Middle frontal gyrus (tissue), 1 donor: ENCODE results near the gene AP3D1.
"Not testable (repeated sequence)": the region's sequence is repeated elsewhere in the genome, so short reads cannot be mapped to it uniquely, and the experiment has no call there.

Experiments used
- DNase-seq: peaks from one replicate; pipeline ENCODE4 v3.0.0-alpha.2; 2015; ENCODE audit warnings: low spot score; ENCODE audit errors: extremely low spot score

AP3D1 gene

DNA sequence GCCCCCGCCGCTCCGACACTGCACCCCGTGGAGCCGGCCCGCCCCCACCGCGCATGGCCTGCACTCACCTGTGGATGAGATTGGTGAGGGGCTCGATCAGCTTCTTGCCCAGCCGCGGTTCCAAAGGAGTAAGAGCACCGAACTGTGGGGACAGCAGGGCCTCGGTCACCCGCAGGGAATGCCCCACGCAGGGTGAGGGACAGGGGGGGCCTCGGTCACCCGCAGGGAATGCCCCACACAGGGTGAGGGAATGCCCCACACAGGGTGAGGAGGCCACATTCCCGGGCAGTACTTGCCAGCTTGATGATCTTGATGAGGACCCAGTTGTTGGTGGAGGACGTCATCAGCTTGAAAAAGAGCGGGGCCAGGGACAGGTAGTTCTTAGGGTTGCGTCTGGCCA is 22.3 kb downstream of the AP3D1 start:
- no peak for DNase-seq

DNA sequence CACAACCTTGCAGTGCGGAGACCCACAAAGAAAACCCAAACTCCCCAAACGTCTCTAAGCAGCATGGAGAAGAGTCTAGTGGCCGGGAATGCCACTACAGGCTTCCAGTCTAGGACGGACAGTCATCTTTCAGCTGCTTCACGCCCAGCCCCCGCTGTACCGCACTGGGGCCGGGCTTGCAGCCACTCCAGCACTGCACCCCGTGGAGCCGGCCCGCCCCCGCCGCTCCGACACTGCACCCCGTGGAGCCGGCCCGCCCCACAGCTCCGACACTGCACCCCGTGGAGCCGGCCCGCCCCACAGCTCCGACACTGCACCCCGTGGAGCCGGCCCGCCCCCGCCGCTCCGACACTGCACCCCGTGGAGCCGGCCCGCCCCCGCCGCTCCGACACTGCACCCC is 23.1 kb downstream of the AP3D1 start:
- DNase-seq, result not testable (repeated sequence)

DNA sequence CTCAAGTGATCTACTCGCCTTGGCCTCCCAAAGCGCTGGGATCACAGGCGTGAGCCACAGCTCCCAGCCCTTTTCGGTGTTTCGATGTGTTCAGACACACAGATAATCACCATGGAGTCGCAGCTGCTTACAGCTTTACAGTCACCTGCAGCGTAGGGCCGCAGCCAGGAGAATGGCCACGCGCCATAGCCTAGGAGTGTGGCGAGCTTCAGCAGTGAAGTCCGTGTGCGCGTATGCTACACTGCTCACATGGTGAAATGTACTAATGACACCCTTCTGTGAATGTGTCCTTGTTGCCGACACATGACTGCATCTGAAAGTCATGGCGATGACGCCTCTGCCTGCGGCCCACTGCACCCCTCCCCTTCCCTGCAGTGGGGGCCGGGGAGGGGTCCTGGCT is 23.6 kb downstream of the AP3D1 start:
- DNase-seq, result no peak

DNA sequence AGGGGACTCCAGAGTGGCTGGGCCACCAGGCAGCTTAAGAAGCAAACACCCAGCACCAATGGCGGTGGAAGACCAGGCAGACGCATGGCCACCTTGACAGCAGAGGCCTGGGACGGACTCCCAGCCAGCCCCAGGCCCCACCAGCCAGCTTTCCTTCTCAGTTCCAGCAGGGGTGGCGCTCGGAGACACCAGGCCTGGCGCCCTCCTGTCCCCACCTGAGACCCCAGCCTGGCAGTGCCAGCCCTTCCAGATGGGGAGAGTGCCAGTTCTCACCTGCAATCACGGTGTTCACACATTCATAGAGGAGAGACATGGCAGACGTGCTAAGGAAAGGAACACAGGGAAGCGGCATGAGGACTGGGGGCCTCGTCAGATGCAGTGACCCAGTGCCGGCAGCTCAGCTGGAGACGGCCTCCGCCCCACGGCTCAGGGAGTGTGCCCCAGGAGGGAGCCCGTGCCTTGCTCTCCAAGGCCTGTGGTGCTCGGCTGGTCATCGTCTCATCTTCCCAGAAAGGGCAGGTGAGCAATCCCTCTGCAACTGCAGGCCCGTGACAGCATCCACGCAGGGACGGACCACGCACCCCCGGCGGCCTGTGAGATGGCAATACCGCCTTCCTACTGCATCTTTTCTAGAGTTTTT is 24.4 kb downstream of the AP3D1 start:
- DNase-seq, result no peak

DNA sequence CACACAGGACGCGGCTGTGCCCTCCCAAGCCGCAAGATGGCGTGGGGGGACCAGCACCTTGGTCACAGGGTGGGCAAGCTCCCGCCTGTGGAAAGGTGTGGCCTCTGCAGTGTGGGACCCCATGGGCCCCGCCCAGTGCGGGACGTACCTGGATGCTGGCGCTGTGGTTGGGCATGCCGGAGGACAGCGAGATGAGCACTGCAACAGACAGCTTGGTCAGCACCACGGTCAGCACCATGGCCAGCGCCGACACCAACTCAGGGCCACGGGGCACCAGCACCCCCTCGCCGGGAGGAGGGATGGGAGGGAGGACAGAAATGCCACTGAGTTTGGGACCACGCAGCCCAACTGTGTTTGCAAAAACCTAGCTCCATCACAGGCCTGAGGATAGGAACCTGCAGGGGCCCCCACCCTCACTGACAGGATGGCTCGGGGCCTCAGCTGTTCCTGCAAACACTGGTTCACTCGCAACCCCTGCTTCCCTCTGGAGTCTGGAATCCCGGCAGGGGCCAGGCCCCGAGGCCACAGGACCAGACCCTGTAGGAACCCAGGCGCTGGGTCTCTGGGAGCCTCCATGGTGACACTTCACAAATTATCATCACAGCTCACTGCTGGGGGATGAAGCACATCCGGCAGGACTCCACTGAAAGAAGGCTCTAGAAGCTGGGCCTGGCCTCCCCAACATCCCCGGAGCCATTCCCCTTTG is 27.5 kb downstream of the AP3D1 start:
- no peak for DNase-seq

DNA sequence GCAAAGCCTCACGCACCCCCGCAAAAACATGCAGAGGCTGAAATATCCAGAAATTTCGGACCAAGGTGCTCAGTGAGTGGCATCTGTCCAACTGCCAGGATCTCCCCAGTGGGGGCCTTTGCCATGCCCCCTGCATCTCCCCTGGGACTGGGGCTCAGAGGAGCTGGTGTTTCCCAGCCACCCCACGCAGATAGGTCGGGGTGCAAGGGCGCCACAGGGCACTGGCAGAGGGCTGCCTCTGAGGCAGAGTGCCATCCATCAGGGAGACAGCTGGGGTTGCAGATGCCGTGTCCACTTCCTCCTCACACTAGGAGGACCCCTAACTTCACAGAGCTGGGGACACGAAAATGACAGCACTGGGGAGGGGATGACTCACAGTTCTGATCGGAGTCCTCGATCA is 28.4 kb downstream of the AP3D1 start:
- DNase-seq, result no peak

DNA sequence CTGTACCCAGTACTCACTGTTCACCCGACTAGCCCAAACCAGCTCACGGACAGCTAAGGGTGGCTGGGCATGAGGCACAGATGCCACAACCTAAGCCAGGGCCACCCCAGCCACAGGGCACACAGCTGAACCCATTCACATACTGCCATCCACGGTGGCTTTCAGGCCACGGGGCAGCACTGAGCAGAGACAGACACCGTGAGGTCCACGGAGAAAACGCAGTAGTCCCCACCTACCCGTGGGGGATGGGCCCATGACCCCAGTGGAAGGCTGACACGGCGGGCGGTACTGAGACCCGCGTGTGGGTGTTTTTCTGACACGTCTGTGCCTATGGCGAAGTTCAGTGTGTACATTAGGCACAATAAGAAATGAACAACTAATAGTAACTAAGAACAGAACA is 29.1 kb downstream of the AP3D1 start:
- no peak for DNase-seq

DNA sequence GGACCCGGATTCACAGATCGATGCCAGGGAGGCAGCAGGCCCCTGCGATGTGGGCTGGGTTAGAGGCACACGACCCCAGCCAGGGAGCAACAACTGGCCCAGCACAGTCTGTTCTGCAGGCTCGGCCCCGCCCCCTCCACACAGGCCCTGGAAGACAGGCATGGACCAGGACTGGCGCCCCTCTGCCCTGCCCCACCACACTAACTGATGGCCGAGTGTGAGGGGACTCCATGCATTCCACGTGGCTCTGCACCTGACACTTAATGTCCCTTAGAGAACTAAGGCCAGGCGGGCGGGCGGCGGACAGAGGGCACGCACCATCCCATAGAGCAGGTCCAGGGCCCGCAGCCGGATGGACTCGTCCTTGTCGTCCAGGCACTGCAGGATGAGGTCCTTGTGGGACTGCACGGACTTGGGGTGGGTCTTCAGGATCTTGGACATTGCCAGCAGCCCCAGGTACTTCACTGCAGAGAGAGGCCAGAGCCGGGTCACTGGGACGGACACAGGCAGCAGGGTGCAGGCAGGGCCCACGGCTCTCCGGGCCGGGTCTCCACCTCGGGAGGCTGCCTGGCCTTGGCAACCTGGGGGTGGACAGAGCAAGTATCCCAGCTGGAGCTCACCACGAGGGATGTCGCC is 29.8 kb downstream of the AP3D1 start:
- no peak for DNase-seq

DNA sequence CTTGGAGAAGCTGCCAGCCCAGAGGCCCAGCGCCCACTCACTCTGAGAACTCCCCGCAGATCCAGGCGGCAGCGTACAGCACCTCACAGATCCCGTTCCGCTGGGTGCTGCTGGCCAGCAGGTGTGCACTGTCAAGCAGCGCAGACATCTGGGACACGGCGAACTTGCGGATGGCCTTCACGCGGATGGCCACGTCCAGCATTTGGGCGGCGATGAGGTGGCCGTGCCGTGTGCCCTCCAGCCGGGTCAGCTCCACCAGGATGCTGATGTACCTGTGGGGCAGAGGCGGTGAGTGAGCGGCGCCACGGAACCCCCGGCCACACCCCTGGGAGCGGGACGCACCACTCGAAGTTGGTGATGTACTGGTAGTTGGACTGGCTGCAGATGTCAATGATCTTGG is 30.5 kb downstream of the AP3D1 start:
- DNase-seq, result no peak

DNA sequence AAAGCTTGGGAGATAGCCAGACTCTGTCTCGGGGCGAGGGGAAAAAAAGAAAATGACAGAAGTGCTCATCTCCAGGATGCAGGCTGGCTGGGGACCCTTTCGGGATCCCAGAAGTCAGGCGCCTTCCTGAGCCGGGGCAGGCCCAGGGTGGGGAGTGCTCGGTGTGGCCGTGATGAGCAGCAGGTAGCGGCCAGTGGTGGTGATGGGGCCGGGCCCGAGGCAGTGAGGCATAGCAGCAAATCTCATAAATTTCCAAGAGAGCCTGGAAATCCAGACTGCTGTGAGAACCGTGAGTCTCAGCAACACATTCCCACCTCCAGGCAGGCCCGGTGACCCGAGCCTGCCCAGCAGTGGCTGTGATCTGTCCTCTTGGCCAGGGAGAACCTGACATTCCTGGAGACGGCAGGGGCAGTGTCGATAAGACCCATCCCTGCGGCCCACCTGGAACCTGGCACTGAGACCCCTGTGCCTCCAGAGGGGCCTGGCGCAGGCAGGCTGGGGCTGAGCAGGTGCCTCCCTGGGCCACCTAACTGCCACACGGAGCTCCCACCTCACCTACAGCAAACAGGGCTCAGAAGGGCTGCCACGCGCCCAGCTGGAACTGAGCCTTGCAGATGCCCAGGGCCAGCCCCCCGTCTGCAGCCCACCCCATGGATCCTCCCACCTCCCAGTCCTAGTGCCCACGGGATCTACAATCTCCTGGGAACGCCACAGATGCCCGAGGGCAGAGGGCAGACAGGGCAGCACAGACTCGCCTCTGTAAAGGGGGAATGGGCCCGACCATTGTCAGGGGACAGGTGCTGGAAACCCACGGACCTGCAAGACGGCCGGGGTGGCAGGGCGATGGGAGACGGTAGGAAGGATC is 31.2 kb downstream of the AP3D1 start:
- DNase-seq, result no peak

DNA sequence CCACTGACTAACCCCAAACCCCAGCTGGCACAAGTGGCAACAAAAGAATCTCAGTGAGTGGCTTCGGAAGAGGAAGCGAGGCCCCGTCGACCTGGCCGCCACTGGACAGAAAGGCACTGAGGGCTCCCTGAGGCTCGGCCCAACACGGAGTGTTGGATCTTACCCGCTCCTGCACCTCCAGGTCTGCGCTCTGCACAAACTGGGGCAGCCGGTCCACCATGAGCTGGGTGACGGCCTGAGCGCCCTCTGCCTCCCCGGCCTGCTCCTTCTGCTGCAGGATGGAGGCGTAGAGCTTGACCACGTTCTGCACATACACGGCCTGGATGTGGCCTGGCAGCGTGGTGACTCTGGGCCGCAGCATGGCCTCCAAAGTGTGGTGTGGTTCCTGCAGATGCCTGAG is 32.9 kb downstream of the AP3D1 start:
- DNase-seq, result no peak

DNA sequence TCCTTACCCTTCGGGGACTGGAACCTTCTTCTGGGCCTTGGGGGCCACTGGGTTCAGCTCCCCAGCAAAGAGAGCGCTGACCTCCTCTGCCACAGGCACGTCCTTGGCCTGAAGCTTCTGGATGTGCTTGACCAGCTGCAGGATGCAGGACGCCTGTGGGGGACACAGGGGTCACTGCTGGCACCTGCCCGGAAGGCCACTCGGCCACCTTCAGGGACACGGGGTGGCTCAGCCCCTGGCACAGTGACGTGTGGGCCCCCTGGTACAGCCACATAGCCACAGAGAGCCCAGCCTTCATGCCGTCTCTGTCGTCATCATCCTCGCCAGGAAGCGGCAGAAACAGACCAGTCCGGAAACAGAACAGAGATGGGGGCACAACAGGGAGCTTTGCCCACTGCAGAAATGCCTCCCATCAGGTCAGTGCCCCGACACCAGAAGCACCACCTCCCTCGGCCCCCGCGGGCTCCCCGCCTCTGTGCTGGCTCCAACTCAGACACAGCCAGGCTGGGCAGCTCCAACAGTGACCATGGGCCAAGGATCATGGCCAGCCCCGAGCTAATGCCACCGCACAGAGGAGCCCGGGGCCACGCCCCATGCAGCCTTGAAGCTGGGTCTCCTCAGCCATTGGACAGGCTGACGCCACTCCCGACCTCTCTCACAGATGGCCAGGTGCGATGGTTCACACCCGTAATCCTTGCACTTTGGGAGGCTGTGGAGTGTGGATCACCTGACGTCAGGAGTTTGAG is 34.0 kb downstream of the AP3D1 start:
- DNase-seq, result no peak

DNA sequence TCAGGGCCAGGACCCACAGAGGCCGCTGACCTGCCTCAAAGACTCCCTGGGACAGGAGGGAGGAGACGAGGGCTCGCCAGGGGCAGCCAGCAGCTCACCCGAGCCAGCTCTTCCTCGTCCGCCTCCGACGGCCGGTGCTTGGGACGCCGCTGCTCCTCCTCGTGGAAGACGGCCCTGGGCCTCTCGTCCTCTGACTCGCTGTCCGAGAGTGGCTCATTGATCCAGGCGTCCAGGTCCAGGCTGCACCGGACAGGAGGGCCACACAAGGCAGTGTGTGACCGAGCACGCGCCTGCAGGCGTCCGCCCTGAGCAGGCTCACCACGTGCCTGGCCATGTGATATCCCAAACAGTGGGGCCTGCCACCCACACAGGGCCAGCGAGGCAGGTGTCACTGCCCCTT is 34.9 kb downstream of the AP3D1 start:
- no peak for DNase-seq

DNA sequence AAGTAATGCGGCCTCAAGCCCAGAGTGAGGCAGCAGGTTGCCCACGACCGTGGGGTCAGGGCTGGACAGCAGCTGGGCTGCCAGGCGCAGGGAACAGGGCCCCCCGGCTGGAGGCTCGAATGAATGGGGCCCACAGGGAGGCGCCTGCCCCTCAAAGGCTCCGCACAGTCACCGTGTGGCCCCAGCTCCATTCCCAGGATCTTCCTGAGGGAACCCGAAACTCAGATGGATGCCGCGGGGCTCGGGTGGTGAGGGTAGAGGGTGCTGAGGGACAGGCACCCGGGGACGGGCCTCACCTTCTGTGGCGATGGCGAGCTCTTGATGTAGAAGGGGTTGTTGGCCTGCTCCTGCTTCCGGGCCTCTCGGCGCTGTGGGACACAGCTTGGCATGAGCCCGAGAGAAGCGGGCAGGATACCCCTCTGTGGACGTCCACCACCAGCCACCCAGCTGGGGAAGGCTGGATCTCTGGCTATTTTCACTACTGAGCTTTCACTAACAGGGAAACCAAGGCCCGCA is 35.4 kb downstream of the AP3D1 start:
- no peak for DNase-seq

DNA sequence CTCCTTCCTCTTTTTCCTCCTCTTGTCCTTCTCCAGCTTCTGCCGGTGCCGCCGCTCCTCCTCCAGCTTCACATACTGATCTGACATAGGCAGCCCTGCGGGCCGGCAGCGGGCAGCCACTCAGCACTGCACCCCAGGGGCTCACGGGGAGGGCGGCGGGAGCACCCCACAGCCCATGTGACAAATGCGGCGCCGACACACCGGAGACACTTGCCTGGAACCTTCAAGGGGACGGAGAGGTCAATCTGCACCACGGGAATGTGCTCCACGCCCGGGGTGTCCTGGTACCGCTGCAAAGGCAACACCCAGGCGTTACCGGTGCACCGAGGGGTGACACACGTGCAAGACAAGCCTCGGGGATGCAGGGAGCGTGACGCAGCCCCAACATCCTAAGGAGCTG is 36.0 kb downstream of the AP3D1 start:
- DNase-seq, result no peak

DNA sequence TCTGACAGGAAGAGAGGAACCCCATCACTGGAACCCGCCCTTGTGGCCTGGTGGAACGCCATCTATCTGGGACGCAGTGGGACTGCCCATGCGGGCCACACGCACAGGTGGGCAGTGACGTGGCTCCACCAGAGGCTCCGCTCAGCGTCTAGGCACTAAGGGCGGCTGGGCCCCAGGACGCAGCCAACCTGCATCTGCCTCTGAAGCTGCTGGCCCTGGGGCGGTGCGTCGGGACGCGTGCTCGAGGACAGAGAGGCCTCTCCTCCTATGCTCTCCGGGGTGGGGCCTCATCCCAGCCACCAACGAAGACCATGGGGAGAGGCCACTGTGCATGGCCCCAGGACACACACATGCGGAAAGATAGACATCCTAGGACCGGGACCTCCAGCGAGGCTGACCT is 36.5 kb downstream of the AP3D1 start:
- DNase-seq, result no peak

DNA sequence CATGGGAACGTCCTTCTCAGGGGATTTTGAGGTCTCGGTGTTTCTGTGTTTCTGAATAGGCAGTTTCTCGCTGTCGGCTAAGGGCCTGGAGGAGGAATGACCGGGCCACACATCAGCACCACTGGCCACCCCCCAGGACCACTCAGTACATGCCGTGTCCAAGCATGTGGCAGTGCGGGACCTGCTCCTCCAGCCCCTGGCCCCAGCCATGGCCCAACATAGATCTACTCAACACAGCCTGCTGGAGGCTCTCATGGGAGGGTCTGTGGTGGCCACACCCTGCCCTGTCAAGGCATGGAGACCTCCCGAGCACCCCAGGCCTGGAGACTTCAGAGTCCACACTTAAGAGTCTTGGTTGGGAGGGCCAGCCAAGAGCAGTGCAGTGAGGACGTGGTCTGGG is 37.1 kb downstream of the AP3D1 start:
- no peak for DNase-seq

DNA sequence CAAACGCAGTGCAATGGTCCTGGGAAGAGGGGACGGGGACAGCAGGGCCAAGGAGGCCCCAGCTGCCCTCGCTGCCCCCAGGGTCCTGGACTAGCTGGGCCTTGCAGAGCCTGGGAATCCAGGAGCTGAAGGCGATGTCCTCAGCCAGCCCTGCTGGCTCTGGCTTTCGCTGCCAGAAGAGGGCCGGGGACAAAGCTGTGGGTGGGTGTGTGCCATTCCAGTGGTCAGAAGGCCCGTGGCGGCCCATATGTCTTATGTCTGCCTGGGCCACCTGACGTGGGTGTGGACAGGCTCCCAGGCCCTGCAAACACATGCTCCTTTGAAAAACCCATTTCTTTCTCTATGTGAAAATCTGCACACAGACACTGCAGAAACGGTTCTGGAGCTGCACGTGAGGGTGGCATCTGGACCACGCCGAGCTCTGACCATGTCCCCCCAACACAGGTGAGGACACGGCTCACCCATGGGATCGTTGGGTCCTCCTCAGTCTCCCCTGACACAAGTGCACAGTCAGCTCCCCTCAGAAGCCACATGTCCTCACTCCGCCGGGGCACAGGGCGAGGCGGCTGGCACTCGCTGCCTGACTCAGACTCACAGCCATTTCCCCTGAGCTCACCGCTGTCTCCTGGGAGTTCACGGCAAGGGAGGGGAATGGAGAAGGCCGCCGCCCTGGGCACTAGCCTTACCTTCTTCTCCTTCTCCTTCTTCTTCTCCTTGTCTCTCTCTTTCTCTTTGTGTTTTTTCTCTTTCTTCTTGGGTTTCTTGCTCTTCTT is 37.7 kb downstream of the AP3D1 start:
- no peak for DNase-seq

DNA sequence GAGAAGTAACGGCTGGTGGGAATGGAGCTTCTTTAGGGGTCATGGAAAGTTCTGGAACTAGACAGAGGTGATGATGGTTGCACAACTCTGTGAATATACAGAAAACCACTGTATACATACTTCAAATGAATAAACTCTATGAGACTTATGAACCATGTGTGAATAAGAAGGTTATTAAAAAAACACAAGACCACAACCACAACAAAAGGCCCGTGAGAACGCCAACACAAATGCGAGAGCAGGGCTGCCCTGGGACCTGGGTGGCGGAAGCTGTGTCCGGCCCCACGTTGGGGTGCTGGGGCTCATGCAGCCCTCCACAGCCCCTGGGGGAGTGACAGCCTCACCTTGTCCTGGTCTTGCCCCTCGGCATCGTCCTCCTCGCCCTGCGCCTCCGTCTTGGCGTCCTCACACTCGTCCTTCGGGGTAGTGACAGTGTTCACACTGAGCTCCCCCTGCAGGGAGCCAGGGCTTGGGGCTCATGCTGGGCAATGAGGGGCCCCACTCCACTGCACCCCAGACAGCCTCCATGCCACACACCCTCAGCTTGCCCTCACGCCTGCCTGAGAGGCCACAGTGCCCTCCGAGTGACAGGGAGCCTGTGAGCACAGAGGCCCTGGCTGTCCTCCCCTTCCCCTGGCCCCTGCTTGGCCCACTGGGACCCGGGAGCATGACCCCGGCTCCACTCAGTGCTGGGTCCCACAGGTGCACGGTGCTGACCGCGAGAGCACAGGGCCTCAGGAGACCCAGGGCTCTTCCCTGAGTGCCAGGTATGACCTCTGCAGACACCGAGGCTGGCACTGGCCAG is 38.6 kb downstream of the AP3D1 start:
- no peak for DNase-seq
